H1 (cell line): Measurements from ENCODE around the gene PFN2. TPM values are rescaled to one million over a fixed set of nuclear protein-coding genes. Genes with fewer than 3 reads are reported as not detected.

Source experiments
- CTCF ChIA-PET: fragments of 300-600 bp; sonication (Branson Sonifier 250); formaldehyde crosslinking; loops from one replicate; lab custom pipeline; 2021; ENCODE audit not compliant: partially characterized antibody; lab: Charles Lee
- POLR2A ChIA-PET: fragments of 300-600 bp; sonication (Branson Sonifier 250); formaldehyde crosslinking; loops from one replicate; lab custom pipeline; 2021; ENCODE audit warnings: inconsistent platforms; ENCODE audit not compliant: partially characterized antibody; lab: Charles Lee
- DNase-seq, 2 experiments: peaks; one replicate each; pipeline versions ENCODE4 v3.0.0 to v3.0.0-alpha.2; 2010 to 2022; ENCODE audit warnings: low spot score in 2 of 2, low read depth in 1 of 2, mixed read lengths in 1 of 2
- FAIRE-seq: peaks from 2 replicates; lab custom pipeline; 2011; peaks lifted over from hg19 to GRCh38; lab: Jason Lieb, UNC
- H2AFZ ChIP-seq: 2 replicates; pipeline ENCODE4 v1.8.1; 2012; ENCODE audit warnings: low read length, inconsistent platforms
- H2AK5ac ChIP-seq: 2 replicates; pipeline ENCODE4 v1.6.1; 2013; ENCODE audit warnings: low read depth, low read length
- H2BK120ac ChIP-seq: replicated peaks from 2 replicates; pipeline ENCODE3; 2013; ENCODE audit warnings: low read depth, low read length, inconsistent platforms
- H2BK12ac ChIP-seq: 2 replicates; pipeline ENCODE4 v1.6.1; 2013; ENCODE audit warnings: low read depth, low read length
- H2BK15ac ChIP-seq: 2 replicates; pipeline ENCODE4 v1.6.1; 2013; ENCODE audit warnings: low read length
- H2BK20ac ChIP-seq: 2 replicates; pipeline ENCODE4 v1.6.1; 2013; ENCODE audit warnings: low read length
- H2BK5ac ChIP-seq: 2 replicates; pipeline ENCODE4 v1.6.1; 2013; ENCODE audit warnings: low read depth, low read length
- H3K14ac ChIP-seq: 2 replicates; pipeline ENCODE4 v1.6.1; 2013; ENCODE audit warnings: inconsistent platforms; ENCODE audit not compliant: insufficient read length
- H3K18ac ChIP-seq: 2 replicates; pipeline ENCODE4 v1.6.1; 2013; ENCODE audit warnings: low read length; ENCODE audit errors: extremely low read depth
- H3K23ac ChIP-seq: 2 replicates; pipeline ENCODE4 v1.6.1; 2013; ENCODE audit warnings: inconsistent platforms; ENCODE audit not compliant: insufficient read length
- H3K23me2 ChIP-seq: 2 replicates; pipeline ENCODE4 v1.6.1; 2013; ENCODE audit warnings: low read depth, low read length
- H3K27ac ChIP-seq: 2 replicates; pipeline ENCODE4 v1.6.1; 2011; ENCODE audit warnings: low read depth, low read length, inconsistent platforms
- H3K27me3 ChIP-seq, 4 experiments: replicated peaks in 1 of 4; 1 replicate in 1 of 4; 2 replicates in 3 of 4; pipeline versions ENCODE4 v1.6.1 to v1.8.1; 2011 to 2013; ENCODE audit warnings: low read length in 3 of 4, mild to moderate bottlenecking in 3 of 4, inconsistent platforms in 2 of 4, mixed read lengths in 2 of 4, moderate library complexity in 1 of 4; ENCODE audit not compliant: control insufficient read depth in 3 of 4, insufficient read depth in 3 of 4; ENCODE audit errors: extremely low read depth in 1 of 4
- H3K36me3 ChIP-seq, 4 experiments: 2 replicates each; pipeline versions ENCODE4 v1.6.1 to v1.8.1; 2011 to 2013; ENCODE audit warnings: mild to moderate bottlenecking in 4 of 4, low read length in 3 of 4, moderate library complexity in 2 of 4, control low read depth in 1 of 4, inconsistent platforms in 1 of 4; ENCODE audit not compliant: insufficient read depth in 4 of 4, control insufficient read depth in 2 of 4
- H3K4ac ChIP-seq: replicated peaks from 2 replicates; pipeline ENCODE3; 2013; ENCODE audit warnings: low read length, low read depth, mixed read lengths, inconsistent platforms; ENCODE audit not compliant: insufficient read length
- H3K4me1 ChIP-seq, 4 experiments: replicated peaks in 1 of 4; 1 replicate in 1 of 4; 2 replicates in 3 of 4; pipeline versions ENCODE4 v1.6.1 to v1.8.1; 2011 to 2013; ENCODE audit warnings: low read length in 3 of 4, inconsistent platforms in 2 of 4, mixed read lengths in 1 of 4; ENCODE audit not compliant: insufficient read depth in 4 of 4, control insufficient read depth in 3 of 4
- H3K4me2 ChIP-seq, 2 experiments: 2 replicates each; pipeline versions ENCODE4 v1.6.1 to v1.8.1; 2011 to 2013; ENCODE audit warnings: low read depth in 2 of 2, low read length in 2 of 2, control low read depth in 1 of 2, inconsistent platforms in 1 of 2, mild to moderate bottlenecking in 1 of 2; ENCODE audit not compliant: insufficient read depth in 1 of 2
- H3K4me3 ChIP-seq, 4 experiments: fragments of 200-600, 300-600 bp in 1 of 4; sonication (generic), shearing (Covaris generic), sonication (Bioruptor Twin) in 1 of 4; 2 replicates each; pipeline versions ENCODE4 v1.5.1 to v1.8.1; 2011 to 2016; ENCODE audit warnings: low read length in 4 of 4, low read depth in 3 of 4, control low read depth in 2 of 4, inconsistent platforms in 2 of 4, mild to moderate bottlenecking in 2 of 4, mixed read lengths in 1 of 4, moderate library complexity in 1 of 4; ENCODE audit not compliant: insufficient read depth in 2 of 4; ENCODE audit errors: extremely low read depth in 1 of 4
- H3K56ac ChIP-seq: replicated peaks from 2 replicates; pipeline ENCODE3; 2013; ENCODE audit warnings: low read depth, mild to moderate bottlenecking, mixed read lengths, low read length, inconsistent platforms; ENCODE audit not compliant: insufficient read length
- H3K79me1 ChIP-seq: 2 replicates; pipeline ENCODE4 v1.6.1; 2013; ENCODE audit warnings: low read depth, low read length, control low read depth
- H3K79me2 ChIP-seq, 2 experiments: 2 replicates each; pipeline versions ENCODE4 v1.6.1 to v1.8.1; 2012 to 2013; ENCODE audit warnings: low read length in 2 of 2, mild to moderate bottlenecking in 2 of 2, inconsistent platforms in 1 of 2; ENCODE audit not compliant: insufficient read depth in 2 of 2, control insufficient read depth in 1 of 2
- H3K9ac ChIP-seq, 4 experiments: replicated peaks in 1 of 4; 1 replicate in 1 of 4; 2 replicates in 3 of 4; pipeline versions ENCODE4 v1.6.1 to v1.8.1; 2011 to 2013; ENCODE audit warnings: low read depth in 3 of 4, low read length in 3 of 4, control low read depth in 2 of 4, mild to moderate bottlenecking in 2 of 4, moderate library complexity in 2 of 4, inconsistent platforms in 1 of 4; ENCODE audit errors: extremely low read depth in 1 of 4
- H3K9me3 ChIP-seq, 2 experiments: 2 replicates each; pipeline versions ENCODE4 v1.6.1 to v1.8.1; 2012 to 2013; ENCODE audit warnings: mild to moderate bottlenecking in 2 of 2, moderate library complexity in 2 of 2, control low read depth in 1 of 2, inconsistent platforms in 1 of 2, low read depth in 1 of 2, low read length in 1 of 2, mixed read lengths in 1 of 2; ENCODE audit not compliant: insufficient read depth in 2 of 2
- H4K20me1 ChIP-seq, 2 experiments: replicated peaks in 1 of 2; 2 replicates each; pipeline versions ENCODE3 to v1.8.1; 2011 to 2013; ENCODE audit warnings: inconsistent platforms in 2 of 2, low read length in 2 of 2, mild to moderate bottlenecking in 1 of 2; ENCODE audit not compliant: insufficient read depth in 2 of 2, control insufficient read depth in 1 of 2
- H4K5ac ChIP-seq: 2 replicates; pipeline ENCODE4 v1.6.1; 2013; ENCODE audit warnings: low read length, low read depth, mixed read lengths, inconsistent platforms; ENCODE audit not compliant: insufficient read length
- H4K8ac ChIP-seq: 2 replicates; pipeline ENCODE4 v1.8.0; 2013; ENCODE audit warnings: mild to moderate bottlenecking, moderate library complexity, low read length, inconsistent platforms; ENCODE audit not compliant: insufficient read depth; ENCODE audit errors: extremely low read depth
- H4K91ac ChIP-seq: replicated peaks from 2 replicates; pipeline ENCODE3; 2013; ENCODE audit warnings: low read length, mixed read lengths, inconsistent platforms; ENCODE audit not compliant: insufficient read length
- BRCA1 ChIP-seq: IDR thresholded peaks from 2 replicates; pipeline ENCODE4 v1.6.1; 2012; ENCODE audit warnings: low read depth, low read length, improper control_type of control experiment
- EP300 ChIP-seq, 2 experiments: IDR thresholded peaks; 1 replicate in 1 of 2; 2 replicates in 1 of 2; pipeline ENCODE4 v1.6.1; 2011 to 2012; ENCODE audit warnings: low read depth in 2 of 2, low read length in 2 of 2, mild to moderate bottlenecking in 2 of 2, borderline replicate concordance in 1 of 2, inconsistent platforms in 1 of 2, moderate library complexity in 1 of 2
- RAD21 ChIP-seq, 2 experiments: IDR thresholded peaks in 1 of 2; conservative IDR thresholded peaks in 1 of 2; 2 replicates each; pipeline ENCODE4 v1.6.1; 2011; ENCODE audit warnings: low read depth in 2 of 2, low read length in 2 of 2, improper control_type of control experiment in 1 of 2, inconsistent platforms in 1 of 2, mild to moderate bottlenecking in 1 of 2, moderate library complexity in 1 of 2
- SAP30 ChIP-seq: fragments of 300-600 bp; sonication (generic); IDR thresholded peaks from 2 replicates; pipeline ENCODE4 v1.7.1; 2012; ENCODE audit warnings: low read length, moderate library complexity, mild to moderate bottlenecking, inconsistent platforms; ENCODE audit not compliant: insufficient read depth, insufficient replicate concordance
- TAF7 ChIP-seq: optimal IDR thresholded peaks from 2 replicates; pipeline ENCODE3; 2011; ENCODE audit warnings: low read depth, mild to moderate bottlenecking, inconsistent platforms, low read length, moderate library complexity, borderline replicate concordance
- TBP ChIP-seq: IDR thresholded peaks from 2 replicates; pipeline ENCODE4 v1.6.1; 2011; ENCODE audit warnings: low read depth, low read length, improper control_type of control experiment
- WGBS, 2 experiments: shearing (Covaris generic) in 1 of 2; methylation state at CpG; one replicate each; pipeline versions ENCODE4 v1.1.6 to v1.1.7; 2013 to 2015; ENCODE audit warnings: low lambda C conversion rate in 2 of 2, mixed read lengths in 2 of 2, inconsistent platforms in 1 of 2, low coverage in 1 of 2, missing lambda C conversion rate in 1 of 2; ENCODE audit not compliant: insufficient replicate concordance in 2 of 2, insufficient coverage in 1 of 2, insufficient read length in 1 of 2; ENCODE audit errors: extremely low coverage in 1 of 2, missing lambda C conversion rate in 1 of 2; 5-methylcytosine and 5-hydroxymethylcytosine counted together
- polyA plus RNA-seq, 7 experiments: library from polyadenylated mRNA; depleted of rRNA in 3 of 7; stranded (reverse) in 5 of 7; unstranded in 2 of 7; fragments of >200 nt in 5 of 7; fragments of 200-250 nt in 2 of 7; gene quantifications; 1 replicate in 5 of 7; 2 replicates in 1 of 7; 4 replicates in 1 of 7; pipeline versions ENCODE4 v1.2.1 to v1.2.3, GENCODE V29; 2011 to 2013; ENCODE audit warnings: missing spikeins in 2 of 7, mixed read lengths in 2 of 7
- total RNA-seq: library from RNA; stranded (reverse); fragmentation: NEBNext Ultra II Directional; extraction: Animal tissue kit (Norgen Biotek cat#: 25700); gene quantifications from 2 replicates; pipeline ENCODE4 v1.2.1, GENCODE V29; 2021

The PFN2 gene
- total and polyA plus RNA-seq, 2 of the 8 experiments (the other 6 are each of a cell fraction or from before 2014, with no cell fraction given) = 175 to 311 TPM

DNA sequence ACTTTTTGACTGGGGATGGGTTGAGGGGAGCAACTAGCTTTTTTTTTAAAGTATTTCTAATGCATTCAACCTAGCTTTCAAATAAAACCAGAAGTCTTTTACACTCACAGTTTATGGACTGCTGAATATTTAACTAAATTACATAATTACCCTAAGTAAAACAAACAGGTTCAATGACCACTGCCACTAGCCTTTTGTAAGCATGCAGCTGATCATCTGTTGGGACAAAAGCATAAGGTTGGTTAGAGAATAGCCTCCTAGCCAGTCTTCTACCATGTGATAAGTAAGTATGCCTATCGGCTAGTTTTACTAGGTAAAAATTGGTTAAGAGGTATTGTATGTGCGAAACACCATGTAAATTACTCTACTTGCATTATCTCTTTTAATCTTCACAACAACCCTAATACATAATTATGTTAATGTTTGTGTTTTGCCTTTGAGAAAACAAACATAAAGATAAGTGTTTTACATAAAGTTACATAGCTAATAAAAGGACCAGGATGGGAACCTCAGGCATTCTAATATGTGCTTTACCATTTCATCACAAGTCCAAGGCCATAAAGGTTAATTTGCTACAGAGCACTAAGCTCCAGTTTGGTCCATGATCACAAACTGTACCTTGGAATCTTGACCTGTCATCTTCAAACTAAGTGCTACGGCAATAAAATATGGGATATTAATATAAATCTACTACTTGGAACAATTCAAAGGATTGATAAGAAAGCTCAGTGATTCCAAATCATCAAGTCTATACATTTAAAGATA lies 13.2 kb downstream of the PFN2 start:
- DNase-seq (no peak), FAIRE-seq (no peak)
- H3K18ac ChIP-seq = no peak overlapping the region
- CTCF ChIA-PET = interaction anchor here (0.9 to 2.9 kb wide), 20 partner anchors 8 to 282 kb away, joined by 3 to 21 read pairs (median 4); no protein-coding TSS in a partner anchor
- H3K79me2 ChIP-seq = peaks cover 0 to 38% of the 10 kb centered on the region in 2 experiments; a peak in 2 of 4 replicates
- no peak overlapping the region for H2AK5ac ChIP-seq
- H2BK120ac ChIP-seq = no peak overlapping the region
- 96% methylated on average over 3 of the region's 3 CpGs; no CpG with 5 or more reads in 1 of the 2 experiments for WGBS, 2 experiments
- H2BK20ac ChIP-seq = no peak overlapping the region
- no peak overlapping the region for H3K4me3 ChIP-seq
- H3K79me1 ChIP-seq = no peaks in the 10 kb centered on the region
- no peaks in the 10 kb centered on the region for H3K9me3 ChIP-seq
- H3K27ac ChIP-seq = no peak overlapping the region
- no peak overlapping the region for H2BK15ac ChIP-seq
- TF ChIP-seq EP300 (IDR thresholded peaks at IDR 0.05; ENCODE audit: borderline replicate concordance in 1 of 2, low read depth in 2 of 2, low read length in 2 of 2) (no peak), TAF7 (no peak), SAP30 (no peak), RAD21 (IDR thresholded peaks at IDR 0.05 in 1 of 2, conservative IDR thresholded peaks at IDR 0.05 in 1 of 2; ENCODE audit: low read depth in 2 of 2, low read length in 2 of 2) (no peak), TBP (no peak), BRCA1 (no peak)
- no peak overlapping the region for H2BK5ac ChIP-seq
- H4K91ac ChIP-seq = no peak overlapping the region
- H2BK12ac ChIP-seq = no peak overlapping the region
- H3K4ac ChIP-seq = no peak overlapping the region
- H3K23ac ChIP-seq = no peak overlapping the region
- POLR2A ChIA-PET = interaction anchor here (0.9 to 3.0 kb wide), 5 partner anchors 11 to 133 kb away, joined by 3 to 20 read pairs (median 3); partner anchors contain the start of gene PFN2
- H3K4me2 ChIP-seq = no peak overlapping the region
- peaks cover 0 to 24% (median 2%) of the 10 kb centered on the region in 4 experiments; a peak in 3 of 8 replicates for H3K36me3 ChIP-seq
- H3K27me3 ChIP-seq = no peaks in the 10 kb centered on the region
- H3K23me2 ChIP-seq = no peaks in the 10 kb centered on the region
- no peak overlapping the region for H4K5ac ChIP-seq
- no peak overlapping the region for H3K9ac ChIP-seq
- H3K14ac ChIP-seq = no peak overlapping the region
- H4K8ac ChIP-seq = no peak overlapping the region
- peaks cover 0 to 4% (median 2%) of the 10 kb centered on the region in 4 experiments; a peak in 3 of 7 replicates for H3K4me1 ChIP-seq
- H3K56ac ChIP-seq = no peak overlapping the region
- H2AFZ ChIP-seq = no peak overlapping the region
- peaks cover 4 to 5% of the 10 kb centered on the region in 2 experiments for H4K20me1 ChIP-seq
